ENCODE data around the gene SH3GL1. TPM values are rescaled to one million over a fixed set of nuclear protein-coding genes. Genes with fewer than 3 reads are reported as not detected.

Gene SH3GL1
- total RNA-seq, 2 donors from 2014 or later = 54.0 to 66.6 TPM

DNA sequence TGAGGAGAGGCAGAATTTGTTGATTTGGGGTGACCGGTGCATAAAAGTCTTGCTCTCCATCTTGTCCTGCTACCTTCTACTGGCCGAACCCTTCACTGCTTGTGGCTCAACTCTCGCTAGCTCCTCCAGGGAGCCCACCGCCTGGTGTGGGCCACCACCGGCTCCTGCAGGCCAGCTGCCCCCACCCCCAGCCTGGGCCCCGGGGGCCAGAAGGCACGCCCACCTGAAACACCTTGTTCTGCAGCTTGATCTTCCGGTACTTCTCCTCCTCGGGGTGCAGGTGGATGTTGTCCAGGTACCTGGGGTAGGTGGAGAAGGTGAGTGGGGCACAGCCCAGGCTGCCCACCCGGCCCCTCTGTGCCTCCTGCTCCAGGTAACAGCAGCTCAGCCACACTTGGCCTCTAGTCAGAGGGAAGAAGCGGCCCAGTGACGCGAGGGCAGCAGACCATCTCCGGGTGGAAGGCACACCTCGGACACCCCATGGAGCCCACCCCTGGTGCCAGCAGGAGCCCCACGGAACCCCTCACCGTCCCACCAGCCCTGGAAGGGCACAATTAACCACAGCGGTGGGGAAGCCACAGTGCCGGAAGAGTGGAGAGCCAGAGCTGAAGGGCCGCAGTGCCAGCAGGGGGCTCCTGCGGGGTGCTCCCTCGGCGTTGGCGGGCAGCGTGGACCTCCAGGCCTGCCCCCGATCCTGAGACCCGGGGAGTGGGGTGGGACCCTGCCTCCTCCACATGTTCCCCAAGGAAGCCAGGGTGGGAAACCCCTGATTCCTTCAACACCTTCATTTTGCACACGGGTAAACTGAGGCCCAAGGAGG lies 47.2 kb upstream of the SH3GL1 start:
- DNase-seq = no peak
- peaks cover 19% of the 10 kb centered on the region for H3K36me3 ChIP-seq
- no peaks in the 10 kb centered on the region for H3K9me3 ChIP-seq
- TF ChIP-seq, protein P1, sequence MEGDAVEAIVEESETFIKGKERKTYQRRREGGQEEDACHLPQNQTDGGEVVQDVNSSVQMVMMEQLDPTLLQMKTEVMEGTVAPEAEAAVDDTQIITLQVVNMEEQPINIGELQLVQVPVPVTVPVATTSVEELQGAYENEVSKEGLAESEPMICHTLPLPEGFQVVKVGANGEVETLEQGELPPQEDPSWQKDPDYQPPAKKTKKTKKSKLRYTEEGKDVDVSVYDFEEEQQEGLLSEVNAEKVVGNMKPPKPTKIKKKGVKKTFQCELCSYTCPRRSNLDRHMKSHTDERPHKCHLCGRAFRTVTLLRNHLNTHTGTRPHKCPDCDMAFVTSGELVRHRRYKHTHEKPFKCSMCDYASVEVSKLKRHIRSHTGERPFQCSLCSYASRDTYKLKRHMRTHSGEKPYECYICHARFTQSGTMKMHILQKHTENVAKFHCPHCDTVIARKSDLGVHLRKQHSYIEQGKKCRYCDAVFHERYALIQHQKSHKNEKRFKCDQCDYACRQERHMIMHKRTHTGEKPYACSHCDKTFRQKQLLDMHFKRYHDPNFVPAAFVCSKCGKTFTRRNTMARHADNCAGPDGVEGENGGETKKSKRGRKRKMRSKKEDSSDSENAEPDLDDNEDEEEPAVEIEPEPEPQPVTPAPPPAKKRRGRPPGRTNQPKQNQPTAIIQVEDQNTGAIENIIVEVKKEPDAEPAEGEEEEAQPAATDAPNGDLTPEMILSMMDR (IDR thresholded peaks at IDR 0.05) = no peak
- intact Hi-C loops (cut with DNase I) = no loop called here
- H3K4me1 ChIP-seq = no peaks in the 10 kb centered on the region
- no peak overlapping the region for H3K9ac ChIP-seq (ENCODE audit: low read depth in 2 of 2, low read length in 2 of 2)
- H3K27me3 ChIP-seq = no peaks in the 10 kb centered on the region
- no peak overlapping the region for H3K27ac ChIP-seq
- H3K4me3 ChIP-seq = no peak overlapping the region

DNA sequence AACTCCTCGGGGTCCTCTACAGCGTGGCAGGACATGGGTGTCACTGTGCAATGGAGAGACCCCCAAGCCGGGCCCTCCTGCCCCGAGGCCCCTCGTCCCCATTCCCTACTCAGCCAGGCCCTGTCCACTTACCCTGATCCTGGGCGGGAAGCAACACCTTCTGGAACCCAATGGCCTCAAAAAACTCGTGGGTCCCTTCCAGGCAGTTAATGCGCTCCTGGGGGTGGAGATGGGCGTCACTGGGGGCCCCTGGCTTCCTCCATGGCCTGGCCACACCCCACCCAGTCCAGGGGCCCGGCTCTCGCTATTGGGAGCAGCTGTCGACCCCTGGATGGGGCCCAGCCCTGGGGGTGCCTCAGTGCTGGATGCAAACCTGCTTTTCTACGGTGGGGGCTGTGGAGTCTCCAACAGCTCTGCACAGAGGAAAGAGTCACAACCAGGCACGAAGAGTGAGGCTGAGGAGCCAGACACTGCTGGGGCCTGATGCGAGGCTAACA lies 46.4 kb upstream of the SH3GL1 start:
- Histone ChIP-seq H3K4me1 (no peaks in the 10 kb centered on the region), H3K9me3 (no peaks in the 10 kb centered on the region), H3K36me3 (peaks cover 15% of the 10 kb centered on the region), H3K9ac (ENCODE audit: low read depth in 2 of 2, low read length in 2 of 2) (no peak overlapping the region), H3K4me3 (no peak overlapping the region), H3K27ac (no peak overlapping the region), H3K27me3 (no peaks in the 10 kb centered on the region)
- TF ChIP-seq, protein P1 (IDR thresholded peaks at IDR 0.05) = no peak
- DNase-seq = no peak
- intact Hi-C loops (cut with DNase I) = no loop called here

DNA sequence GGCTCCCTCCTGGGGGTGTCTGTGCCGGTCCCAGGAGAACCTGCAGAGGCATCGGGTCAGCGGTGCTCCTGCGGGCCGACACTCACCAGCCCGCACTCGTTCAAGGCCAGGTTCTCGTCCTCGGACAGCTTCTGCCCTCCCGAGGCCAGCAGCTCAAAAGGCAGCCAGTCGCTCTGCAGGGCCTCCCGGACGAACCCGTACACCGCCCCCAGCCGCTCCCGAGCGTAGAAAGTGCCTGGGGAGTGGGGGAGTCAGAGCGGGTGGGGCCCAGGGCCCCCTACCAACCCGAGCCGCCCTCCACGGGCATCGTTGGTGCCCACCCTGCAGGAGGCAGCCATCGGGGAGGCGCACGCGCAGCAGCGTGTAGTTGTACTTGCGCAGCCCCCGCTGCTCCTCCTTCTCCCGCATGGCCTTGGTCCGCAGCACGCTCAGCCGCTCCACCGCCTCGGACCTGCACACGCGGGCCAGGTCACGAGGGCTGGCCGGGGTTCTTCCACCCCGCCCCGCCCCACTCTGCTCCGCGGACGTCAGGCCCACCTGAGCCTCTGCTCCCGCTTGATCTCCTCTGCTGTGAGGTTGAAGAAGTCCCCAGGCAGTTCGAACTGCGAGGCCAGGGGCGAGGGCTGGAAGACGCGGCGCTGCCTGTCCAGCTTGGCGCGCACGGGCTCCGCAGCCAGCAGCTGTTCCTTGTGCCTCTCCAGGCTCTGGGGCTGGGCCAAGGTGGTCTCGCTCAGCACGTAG lies 45.8 kb upstream of the SH3GL1 start:
- Histone ChIP-seq H3K27ac (no peak overlapping the region), H3K9ac (ENCODE audit: low read depth in 2 of 2, low read length in 2 of 2) (no peak overlapping the region), H3K36me3 (peaks cover 15% of the 10 kb centered on the region), H3K27me3 (no peaks in the 10 kb centered on the region), H3K4me3 (no peak overlapping the region), H3K9me3 (no peaks in the 10 kb centered on the region), H3K4me1 (no peaks in the 10 kb centered on the region)
- TF ChIP-seq, protein P1 (IDR thresholded peaks at IDR 0.05) = no peak
- DNase-seq = no peak
- intact Hi-C loops (cut with DNase I) = no loop called here

DNA sequence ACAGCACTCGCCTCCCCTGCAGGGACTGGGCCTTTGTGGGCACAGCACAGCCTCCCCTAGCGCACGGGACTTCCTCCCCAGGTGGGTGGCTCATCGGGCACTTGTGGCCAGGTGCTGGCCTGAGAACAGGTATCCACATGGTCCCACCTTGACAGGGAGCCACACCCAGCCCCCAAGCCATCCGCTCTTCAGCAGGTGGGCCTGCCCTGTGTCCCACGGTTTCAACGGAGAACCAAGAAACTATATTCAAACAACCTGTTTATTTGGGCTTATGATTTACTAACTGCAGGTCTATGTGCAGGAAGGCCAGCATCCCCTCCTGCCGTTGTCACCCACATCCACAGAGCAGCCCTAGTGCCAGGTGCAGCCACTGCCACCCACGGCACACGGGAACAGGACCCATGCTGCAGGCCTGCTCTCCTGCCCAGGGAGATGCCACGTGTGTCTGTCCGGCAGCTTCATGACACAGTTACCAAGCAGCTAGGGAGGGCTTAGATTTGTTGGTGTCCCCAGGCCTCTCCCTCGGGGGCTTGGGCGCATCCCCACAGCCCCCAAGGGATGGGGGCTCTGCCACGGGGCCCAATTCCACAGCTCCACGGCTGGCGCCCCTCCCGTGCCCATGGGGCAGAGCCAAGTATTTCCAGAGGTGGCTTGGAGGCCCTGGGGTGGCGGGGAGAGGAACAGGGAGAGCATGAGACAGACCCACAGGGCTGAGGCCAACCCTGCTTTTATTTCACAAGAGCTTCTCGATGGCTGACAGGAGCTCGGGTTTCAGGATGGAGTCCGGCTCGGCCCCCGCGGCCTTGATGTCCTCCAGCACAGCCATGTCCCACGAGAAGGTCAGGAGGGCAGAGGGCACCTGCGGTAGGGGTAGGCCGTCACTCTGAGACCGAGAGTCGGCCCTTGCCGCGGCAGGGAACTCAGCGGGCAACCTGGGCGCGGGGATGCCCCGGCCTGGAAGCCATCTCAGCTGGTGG lies 44.7 kb upstream of the SH3GL1 start:
- no peak overlapping the region for H3K9ac ChIP-seq (ENCODE audit: low read depth in 2 of 2, low read length in 2 of 2)
- intact Hi-C loops (cut with DNase I) = no loop called here
- H3K27ac ChIP-seq = no peak overlapping the region
- TF ChIP-seq, protein P1 (IDR thresholded peaks at IDR 0.05) = no peak
- H3K4me1 ChIP-seq = no peaks in the 10 kb centered on the region
- peaks cover 15% of the 10 kb centered on the region for H3K36me3 ChIP-seq
- H3K9me3 ChIP-seq = no peaks in the 10 kb centered on the region
- DNase-seq = no peak
- no peak overlapping the region for H3K4me3 ChIP-seq
- H3K27me3 ChIP-seq = no peaks in the 10 kb centered on the region

Measured in colonic mucosa (tissue), 4 donors.